Sciatic nerve (tissue), 2 donors: ENCODE measurements around the gene CDK5R2. TPM values are rescaled to one million over a fixed set of nuclear protein-coding genes. Genes with fewer than 3 reads are reported as not detected.

Experiments used
- ATAC-seq: fragments of 200-7000 bp; cut with Tn5 transposase; one replicate; pipeline ENCODE4 v1.9.1; 2020; ENCODE audit warnings: mild to moderate bottlenecking, moderate library complexity
- DNase-seq: peaks from one replicate; pipeline ENCODE4 v3.0.0-alpha.2; 2020; ENCODE audit warnings: low spot score
- intact Hi-C: fragments of 100-400 bp; cut with DNase I; formaldehyde crosslinking; loops from one replicate; pipeline ENCODE4 v1.14.2; 2022
- total RNA-seq: library from RNA; stranded (reverse); fragmentation: NEBNext Ultra II Directional; extraction: Animal tissue kit (Norgen Biotek cat#: 25700); gene quantifications from one replicate; pipeline ENCODE4 v1.2.1, GENCODE V29; 2021
- donor health status: DM: no; HTN: no; CAD: no.
- donor health status: DM: no; HTN: no; CAD: no.

Gene CDK5R2
- total RNA-seq, 1 donor from 2014 or later, result not detected

DNA sequence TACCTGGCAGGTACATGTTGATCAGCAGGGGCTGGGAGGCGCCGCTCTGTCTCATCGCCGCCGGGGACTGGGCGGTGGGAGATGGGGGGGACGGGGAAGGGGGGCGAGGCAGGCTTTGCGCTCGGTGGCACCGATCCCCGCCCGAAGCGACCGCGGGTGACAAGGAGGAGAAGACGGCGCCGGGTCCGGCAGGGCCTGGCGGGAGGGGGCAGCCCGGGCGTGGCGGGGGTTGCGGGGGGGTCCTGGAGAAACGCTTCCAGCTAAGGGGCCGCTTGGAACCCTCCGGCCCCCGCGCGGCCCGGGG, 25.5 kb downstream of the CDK5R2 start, which contains the start of gene FEV:
Gene FEV (minus strand): TSS at position 164 of the 304 bp plus-strand sequence. CDS start 109 bp downstream, at position 55.
- intact Hi-C loops, result loop anchor here (10.0 kb wide), 1 partner anchor 130 kb away; no protein-coding TSS in a partner anchor
- DNase-seq (no peak), ATAC-seq (no peak)

DNA sequence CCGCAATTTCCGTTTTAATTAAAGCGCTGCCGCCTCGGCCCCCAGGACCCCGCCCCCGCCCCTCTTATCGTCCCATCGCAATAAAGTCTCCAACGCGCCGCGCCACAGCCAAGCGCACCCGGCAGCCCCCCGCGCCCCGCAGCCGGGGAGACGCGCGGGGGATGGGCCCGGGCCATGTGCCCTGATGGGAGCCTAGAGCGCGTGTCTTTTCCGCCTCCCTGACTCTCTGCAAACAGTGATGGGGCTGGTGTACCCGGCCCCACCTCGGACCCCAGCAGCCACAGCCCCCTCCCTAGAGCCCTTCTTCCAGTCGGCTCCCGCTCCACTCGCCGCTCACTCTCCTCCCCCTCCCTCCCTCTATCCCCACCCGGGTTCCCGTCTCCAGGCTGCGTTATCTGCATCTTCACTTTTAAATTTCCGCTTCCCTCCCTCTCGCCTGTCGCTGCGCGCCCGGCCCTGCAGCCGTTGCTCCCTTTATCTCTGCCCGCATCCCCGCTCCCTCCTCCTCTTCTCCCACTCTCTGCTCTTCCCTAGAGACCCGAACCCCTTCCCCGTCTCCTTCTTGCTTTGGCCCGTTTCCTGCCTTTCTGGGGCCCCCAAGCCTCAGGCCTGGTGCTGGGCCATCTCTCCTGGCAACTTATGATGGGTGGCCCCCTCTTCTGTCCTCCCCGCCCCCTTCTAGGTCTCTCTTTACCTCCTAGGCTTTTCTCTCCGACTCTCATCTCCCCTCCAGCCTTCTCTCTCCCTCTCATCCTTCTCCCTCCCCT, 26.0 kb downstream of the CDK5R2 start:
- no peak for DNase-seq
- intact Hi-C loops, result loop anchor here (10.0 kb wide), 1 partner anchor 129 kb away; no protein-coding TSS in a partner anchor
- no peak for ATAC-seq

DNA sequence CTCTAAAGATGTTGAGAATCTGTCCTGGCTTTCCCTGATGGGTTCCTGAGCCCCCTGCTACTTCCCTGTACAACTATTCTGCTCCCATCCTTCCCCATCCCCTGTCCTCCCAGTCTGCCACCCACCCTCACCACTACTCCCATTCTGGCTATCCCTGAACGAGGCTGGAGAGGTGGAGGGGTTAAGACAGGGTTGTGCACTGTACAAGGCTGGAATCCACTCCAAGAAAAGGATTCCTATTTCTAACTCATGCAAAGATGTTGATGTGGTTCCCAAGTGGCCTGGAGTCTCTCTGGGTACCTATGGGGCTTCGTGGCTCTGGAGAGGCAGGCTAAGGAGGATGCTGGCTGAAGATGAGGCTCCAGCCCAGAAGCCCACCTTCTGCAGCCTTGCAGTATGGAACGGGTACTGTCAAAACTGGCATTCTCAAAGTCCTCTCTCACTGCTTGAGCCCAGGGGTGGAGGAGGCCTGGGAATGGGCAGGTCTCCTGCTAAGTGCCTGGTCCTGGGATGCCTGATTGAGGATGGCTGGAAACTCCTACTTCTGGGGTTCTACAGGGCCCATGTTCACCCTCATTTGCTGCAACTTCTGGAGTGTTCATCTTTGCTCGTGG, 26.8 kb downstream of the CDK5R2 start:
- DNase-seq (no peak), ATAC-seq (no peak)
- intact Hi-C loops, result loop anchor here (10.0 kb wide), 1 partner anchor 129 kb away; no protein-coding TSS in a partner anchor

DNA sequence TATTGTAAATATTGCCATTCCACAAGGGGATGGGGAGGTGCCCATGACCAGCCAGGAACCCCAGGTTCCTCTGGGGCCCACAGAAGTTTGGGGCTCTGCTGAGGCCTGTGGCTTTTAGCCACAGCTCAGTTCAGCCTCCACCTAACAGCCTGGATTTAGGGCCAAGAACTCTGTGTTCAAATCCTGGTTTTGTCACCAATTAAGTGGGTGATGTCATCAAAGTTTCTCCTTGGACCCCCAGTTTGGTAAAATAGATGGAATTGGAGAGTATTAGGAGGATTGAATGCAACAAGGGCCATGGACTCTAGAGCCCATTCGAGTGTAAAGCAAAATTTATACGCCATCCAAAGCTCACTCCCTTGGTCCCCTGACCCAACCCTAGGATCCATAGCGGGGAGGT, 28.7 kb downstream of the CDK5R2 start:
- DNase-seq, result no peak
- no peak for ATAC-seq
- intact Hi-C loops, result loop anchor here (10.0 kb wide), 1 partner anchor 127 kb away; no protein-coding TSS in a partner anchor

DNA sequence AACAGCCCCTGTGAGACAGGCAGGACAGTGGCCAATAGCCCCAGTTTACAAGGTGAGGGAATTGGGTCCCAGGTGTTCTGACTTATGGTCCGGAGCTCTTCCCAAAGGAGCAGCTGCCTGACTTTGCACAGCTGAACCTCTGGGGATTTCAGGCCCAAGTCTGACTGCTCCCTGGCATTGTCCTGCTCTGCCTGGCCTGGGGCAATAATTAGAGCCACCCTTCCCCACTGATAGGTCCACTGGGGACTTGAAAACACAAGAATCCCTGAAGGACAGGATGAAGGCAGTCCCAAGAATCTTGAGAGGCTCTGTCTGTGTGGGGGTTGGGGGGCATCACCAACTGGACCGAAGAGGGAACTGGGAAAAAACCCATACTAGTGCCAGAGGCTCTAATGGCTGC, 29.2 kb downstream of the CDK5R2 start:
- DNase-seq (no peak), ATAC-seq (no peak)
- intact Hi-C loops, result loop anchor here (10.0 kb wide), 1 partner anchor 126 kb away; no protein-coding TSS in a partner anchor

DNA sequence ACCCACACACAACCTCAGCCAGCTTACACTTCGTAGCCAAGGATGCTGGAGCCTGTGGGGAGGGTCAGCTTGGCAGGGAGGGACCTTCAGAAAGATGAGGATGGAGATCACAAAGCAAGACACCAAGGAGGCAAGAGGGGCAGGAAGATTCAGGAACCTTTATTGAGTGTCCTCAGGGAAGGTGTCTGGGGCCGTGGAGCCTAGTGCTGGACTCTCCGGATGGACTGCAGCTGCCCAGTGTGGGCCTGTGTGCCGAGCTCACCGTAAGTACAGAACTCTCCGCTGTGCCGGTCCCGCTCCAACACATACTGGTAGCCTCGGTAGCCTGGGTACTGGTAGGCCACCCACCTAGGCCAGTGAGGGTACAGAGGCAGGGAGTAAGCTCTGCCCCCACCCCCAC, 30.6 kb downstream of the CDK5R2 start:
- DNase-seq (peak; percentile 36), ATAC-seq (no peak)
- intact Hi-C loops, result loop anchor here (10.0 kb wide), 1 partner anchor 165 kb away; no protein-coding TSS in a partner anchor

DNA sequence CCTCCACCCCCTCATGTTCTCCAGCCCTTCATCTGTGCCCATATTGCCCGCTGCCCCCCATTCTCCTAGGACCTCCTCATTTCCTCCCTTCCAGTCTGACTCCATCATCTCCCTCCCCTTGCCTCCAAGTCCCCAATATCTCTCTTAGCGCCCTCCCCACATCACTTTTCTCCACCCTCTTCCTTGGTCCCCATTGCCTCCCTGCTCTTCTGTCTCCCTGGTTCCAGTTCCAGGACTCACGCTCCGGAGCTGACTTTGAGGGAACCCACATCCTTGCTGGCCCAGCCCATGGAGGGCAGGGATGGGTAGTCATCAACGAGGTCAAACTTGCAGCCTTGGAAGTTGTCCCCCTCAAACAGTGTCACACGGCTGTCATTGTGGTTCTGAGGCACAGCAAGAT, 31.1 kb downstream of the CDK5R2 start:
- DNase-seq (no peak), ATAC-seq (no peak)
- intact Hi-C loops, result loop anchor here (10.0 kb wide), 1 partner anchor 164 kb away; no protein-coding TSS in a partner anchor

DNA sequence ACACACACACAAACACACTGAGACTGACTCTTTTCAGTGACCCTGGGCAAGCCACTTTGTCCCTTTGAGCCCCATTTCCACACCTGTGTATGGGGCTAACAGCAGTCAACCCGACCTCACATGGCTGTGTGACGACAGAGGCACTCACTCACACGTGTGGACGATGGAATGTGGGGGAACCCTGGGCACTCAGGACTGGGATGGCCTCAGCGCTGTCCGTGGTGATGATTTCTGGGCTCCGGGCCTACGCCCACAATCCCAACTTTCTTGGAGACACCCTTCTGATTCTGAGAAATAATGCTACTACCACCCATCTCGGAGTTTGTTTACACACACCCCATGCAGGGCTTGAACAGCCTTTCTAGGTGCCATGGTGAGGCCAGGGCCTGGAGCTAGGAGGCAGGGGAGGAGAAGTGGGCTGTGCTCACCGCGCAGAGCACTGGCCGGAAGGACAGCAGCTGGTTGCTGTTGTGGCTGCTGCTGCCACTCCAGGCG, 32.3 kb downstream of the CDK5R2 start:
- DNase-seq (no peak), ATAC-seq (no peak)
- intact Hi-C loops, result loop anchor here (10.0 kb wide), 1 partner anchor 163 kb away; no protein-coding TSS in a partner anchor

DNA sequence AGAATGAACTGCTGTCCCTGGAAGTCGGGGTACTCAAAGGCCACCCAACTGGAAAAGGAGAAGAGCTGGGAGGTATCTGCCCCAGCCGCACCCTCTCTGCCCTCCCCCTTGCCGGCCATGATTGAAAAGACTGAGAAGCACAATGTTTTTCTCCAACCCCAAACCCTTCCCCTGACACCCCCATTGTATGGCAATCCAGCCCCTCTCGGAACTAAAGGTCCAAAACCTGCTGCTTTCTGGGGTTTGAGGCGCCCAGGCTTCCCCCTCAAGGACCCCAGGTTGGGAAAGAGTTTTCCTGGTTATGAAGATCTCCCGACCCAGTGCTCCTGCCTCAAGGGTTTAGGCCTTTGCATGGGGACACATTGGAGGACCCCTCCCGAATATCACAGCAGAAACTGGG, 32.7 kb downstream of the CDK5R2 start:
- no peak for DNase-seq
- no peak for ATAC-seq
- intact Hi-C loops, result loop anchor here (10.0 kb wide), 1 partner anchor 163 kb away; no protein-coding TSS in a partner anchor

DNA sequence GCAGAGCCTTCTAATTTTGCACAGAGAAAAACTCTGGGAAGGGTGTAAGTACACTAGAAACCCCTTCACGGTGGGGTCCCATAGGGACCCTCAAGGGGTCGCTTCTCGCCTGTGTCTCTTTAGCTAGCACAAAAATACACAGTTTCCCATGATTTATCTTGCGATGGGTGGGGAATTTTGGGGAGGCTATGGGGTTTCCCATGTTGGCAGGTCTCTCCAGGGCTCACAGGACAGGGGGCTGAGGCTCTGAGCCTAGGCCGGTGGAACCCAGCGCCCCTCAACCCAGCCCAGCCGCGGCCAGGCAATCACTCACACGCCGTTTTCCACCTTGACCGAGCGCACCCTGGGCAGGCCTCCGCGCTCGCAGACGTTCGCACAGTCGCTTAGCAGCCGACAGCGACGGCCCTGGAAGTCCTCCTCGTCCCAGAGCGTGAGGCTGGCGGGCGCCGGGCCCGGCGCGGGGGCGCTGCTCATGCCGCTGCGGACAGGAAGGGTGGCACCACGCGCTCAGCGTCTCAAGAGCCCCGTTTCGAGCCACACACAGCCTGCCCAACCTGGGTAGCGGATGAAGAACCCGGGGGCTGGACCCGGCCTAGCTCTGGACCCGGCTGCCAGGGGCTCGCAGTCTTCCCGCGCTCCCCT, 33.4 kb downstream of the CDK5R2 start:
- intact Hi-C loops, result loop anchor here (10.0 kb wide), 1 partner anchor 162 kb away; no protein-coding TSS in a partner anchor

DNA sequence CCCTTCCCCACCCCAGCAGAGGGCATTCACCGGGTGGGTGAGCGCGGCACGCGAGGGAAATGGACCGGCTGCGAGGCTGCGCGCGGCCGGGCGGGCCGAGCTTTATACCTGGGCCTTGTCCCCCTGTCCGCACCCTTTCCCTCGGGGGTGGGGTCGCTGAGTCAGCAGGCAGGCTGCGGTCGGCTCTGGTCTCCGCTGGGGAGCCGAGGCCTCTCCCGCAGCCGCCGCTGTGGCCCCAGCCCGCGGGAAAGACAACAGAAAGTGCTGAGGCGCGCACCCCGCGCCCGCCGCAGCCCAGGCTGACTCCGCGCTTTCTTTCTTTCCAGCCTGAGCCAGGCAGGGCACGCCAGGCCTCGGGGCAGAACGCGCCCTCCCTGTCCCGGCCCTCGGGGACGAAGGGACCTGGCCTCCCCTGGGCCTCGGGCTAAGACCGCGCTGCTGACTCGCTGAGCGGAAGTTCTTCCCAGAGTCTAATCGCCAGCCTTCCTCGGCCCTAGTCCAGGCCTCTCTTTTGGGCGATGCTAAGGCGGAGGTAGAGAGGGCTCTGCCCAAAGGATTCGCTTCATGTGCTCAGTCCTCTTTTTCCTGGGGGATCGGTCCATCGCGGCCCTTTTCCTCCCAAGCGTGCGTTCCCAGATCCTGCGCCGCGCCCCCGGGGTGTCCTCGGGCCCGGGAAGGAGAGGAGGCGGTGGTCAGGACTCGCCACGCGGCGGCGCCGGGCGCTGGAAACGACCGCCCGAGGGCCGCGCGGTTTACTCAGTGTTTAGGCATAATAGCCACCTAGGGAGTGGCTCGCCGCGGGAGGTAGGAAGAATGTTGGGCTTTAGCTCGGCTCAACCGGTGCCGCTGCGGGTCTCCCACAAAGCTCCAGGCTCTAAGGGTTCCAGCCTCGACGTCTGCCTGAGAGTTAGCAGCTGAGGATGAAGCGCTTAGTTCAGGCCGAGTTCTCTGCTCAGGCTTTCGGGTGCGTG, 34.2 kb downstream of the CDK5R2 start, which contains the start of gene CRYBA2:
Gene CRYBA2 (minus strand): TSS at position 78 of the 971 bp plus-strand sequence. CDS start 246 bp downstream, outside the sequence.
- ATAC-seq (no peak), DNase-seq (no peak)
- intact Hi-C loops, result loop anchor here (10.0 kb wide), 1 partner anchor 161 kb away; no protein-coding TSS in a partner anchor

More for the DNA sequence above, 33.4 kb downstream of the CDK5R2 start:
- no peak for ATAC-seq
- no peak for DNase-seq

DNA sequence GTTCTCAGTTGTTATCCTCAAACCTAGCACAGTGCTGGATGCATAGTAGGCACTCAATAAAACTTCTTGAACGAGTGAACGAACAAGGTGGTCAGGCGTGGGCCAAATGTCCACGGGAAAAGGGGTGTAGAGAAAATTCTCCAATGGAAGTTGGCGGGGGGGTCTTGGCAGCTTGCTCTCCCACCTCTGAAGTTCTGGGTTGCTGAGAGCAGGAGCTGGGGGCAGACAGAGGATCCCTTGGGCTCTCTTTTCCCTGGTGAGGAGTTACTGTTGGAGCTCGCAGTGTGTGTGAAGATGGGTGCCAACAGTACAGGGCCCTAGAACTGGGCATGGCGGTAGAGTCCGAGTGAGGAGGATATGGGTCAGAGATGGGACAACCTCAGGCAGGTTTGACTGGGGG, 36.1 kb downstream of the CDK5R2 start:
- ATAC-seq, result no peak

DNA sequence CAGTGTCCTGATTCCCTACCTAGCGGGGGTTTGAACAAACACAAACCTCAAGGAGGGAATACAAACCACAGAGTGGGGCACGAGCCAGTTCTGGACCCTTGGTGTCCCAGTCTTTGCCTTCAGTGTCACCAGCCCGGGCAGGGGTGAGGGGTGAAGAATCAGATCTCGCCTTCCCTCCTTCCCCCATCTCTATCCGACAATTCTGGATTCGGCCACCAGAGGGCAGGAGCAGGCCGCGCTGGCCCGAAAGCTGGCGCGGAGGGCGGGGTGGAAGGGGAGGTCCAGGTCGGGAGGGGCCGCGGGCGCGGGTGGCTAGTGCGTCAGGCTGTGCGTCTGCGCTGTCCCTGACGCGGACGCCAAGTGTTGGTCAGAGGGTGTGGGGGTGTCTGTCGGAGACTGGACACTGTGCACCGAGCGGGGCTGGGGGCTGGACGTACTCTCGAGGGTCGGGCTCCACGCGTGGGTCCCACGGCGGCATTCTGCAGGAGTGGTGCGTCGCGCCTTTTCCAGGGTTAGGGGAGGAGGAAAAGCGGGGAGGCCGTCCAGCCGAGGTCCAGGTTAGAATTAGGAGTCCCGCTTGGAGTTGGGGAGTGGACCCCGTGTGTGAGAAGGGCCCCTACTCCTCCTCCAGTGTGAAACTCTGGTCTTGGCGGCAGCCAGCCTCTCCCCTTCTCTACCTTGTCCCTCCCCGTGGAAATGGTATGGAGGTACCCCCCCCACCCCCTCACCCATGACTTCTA, 36.7 kb downstream of the CDK5R2 start:
- intact Hi-C loops, result loop anchor here (10.0 kb wide), 1 partner anchor 159 kb away; no protein-coding TSS in a partner anchor

More for the DNA sequence above, 36.1 kb downstream of the CDK5R2 start:
- intact Hi-C loops, result loop anchor here (10.0 kb wide), 1 partner anchor 159 kb away; no protein-coding TSS in a partner anchor
- DNase-seq, result no peak

DNA sequence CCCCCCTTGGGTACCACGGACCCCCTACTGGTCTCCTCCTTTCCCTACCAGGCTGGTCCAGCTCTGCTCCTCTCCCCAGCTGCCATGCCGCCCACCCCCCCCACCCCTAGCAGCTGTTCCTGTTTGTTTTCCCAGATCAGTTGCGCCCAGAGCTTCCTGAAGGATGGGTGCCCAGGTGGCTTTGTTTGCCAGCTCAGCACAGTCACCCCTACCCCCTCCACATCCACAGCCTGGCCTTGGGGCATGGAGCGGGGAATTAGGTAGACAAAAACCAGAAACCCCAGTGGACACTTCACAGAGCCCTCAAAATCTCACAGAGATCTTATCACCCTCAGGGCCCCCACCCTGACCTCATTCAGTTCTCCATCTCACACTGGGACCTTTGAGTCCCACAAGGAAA, 37.5 kb downstream of the CDK5R2 start:
- intact Hi-C loops, result loop anchor here (10.0 kb wide), 1 partner anchor 158 kb away; no protein-coding TSS in a partner anchor
- DNase-seq (no peak), ATAC-seq (no peak)

More for the DNA sequence above, 36.7 kb downstream of the CDK5R2 start:
- peak; percentile 90 for DNase-seq
- ATAC-seq, result peak; percentile 96

DNA sequence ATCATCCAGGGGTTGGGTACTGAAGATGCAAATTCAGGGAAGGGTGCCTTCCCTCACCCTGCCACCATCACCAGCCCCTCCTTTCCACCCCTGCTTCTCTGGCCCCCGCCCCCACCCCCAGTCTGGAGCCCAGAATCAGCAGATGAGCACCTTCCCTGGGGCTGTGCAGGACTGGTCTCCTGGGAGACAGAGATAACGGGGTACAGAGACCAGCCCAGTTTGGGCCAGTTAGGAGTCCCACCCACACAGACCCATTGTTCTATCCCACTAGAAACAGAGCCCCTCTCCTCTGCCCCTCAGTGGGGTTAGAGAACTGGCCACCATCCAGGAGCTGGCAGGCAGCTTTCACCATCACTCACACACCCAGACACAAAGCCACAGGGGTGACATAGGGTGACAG, 38.3 kb downstream of the CDK5R2 start:
- intact Hi-C loops, result loop anchor here (10.0 kb wide), 1 partner anchor 157 kb away; no protein-coding TSS in a partner anchor
- DNase-seq (no peak), ATAC-seq (no peak)

DNA sequence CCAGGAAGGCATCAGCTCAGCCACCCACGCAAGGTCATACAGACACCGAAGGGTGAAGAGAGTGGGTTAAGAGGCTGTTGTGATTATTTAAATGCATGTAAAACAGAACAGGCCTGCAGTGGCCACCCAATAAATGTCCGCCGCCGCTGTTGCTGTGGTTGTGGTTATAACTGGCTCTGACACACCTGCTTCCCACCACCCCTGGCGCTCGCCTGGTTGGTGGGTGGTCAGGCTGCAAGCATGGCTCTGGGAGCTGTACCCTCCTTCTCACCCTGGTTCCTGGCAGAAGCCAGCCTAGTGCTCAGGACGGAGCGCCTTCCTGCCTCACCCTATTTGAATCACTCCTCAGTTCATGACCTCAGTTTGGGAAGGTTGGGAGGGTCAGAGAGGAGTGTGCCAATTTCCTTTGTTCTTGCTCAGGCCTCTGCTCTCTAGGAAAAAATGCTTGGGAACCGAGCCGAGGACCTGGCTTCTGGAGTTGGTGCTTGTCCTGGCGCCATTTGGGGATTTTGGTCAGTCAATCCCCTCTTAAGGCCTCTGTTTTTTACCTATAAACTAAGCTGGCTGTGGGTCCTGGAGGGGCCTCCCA, 39.0 kb downstream of the CDK5R2 start:
- ATAC-seq, result no peak
- no peak for DNase-seq
- intact Hi-C loops, result loop anchor here (10.0 kb wide), 1 partner anchor 156 kb away; no protein-coding TSS in a partner anchor
